Naive thymus-derived CD4-positive, alpha-beta T cell (primary cell): Measurements from ENCODE around the gene PEAR1. TPM values are rescaled to one million over a fixed set of nuclear protein-coding genes. Genes with fewer than 3 reads are reported as not detected.

ENCODE experiments used
- ATAC-seq: fragments of 150-1000 bp; cut with Tn5 transposase; 2 replicates; pipeline ENCODE4 v1.10.0; 2021; ENCODE audit warnings: mild to moderate bottlenecking, moderate library complexity
- CTCF ChIA-PET: fragments of 350-600 bp; sonication (Branson Sonifier 250); formaldehyde crosslinking; loops from one replicate; lab custom pipeline; 2021; ENCODE audit warnings: antibody characterized with exemption; lab: Charles Lee
- POLR2A ChIA-PET: fragments of 350-600 bp; sonication (Branson Sonifier 250); formaldehyde crosslinking; loops from one replicate; lab custom pipeline; 2021; ENCODE audit warnings: antibody characterized with exemption, inconsistent platforms; lab: Charles Lee
- DNase-seq, 9 donors: peaks; one replicate each; pipeline versions ENCODE4 v3.0.0 to v3.0.0-alpha.2; 2020 to 2022; ENCODE audit warnings: mixed read lengths in 1 of 9
- H3K27ac ChIP-seq: one replicate; pipeline ENCODE4 v1.7.0; 2013; ENCODE audit warnings: mild to moderate bottlenecking, low read depth, low read length, moderate library complexity
- H3K27me3 ChIP-seq, 2 donors: one replicate each; pipeline ENCODE4 v1.7.0; 2013; ENCODE audit warnings: low read length in 2 of 2, mild to moderate bottlenecking in 2 of 2, moderate library complexity in 2 of 2; ENCODE audit not compliant: control insufficient read depth in 2 of 2, insufficient read depth in 2 of 2
- H3K36me3 ChIP-seq, 3 experiments: 1 replicate in 2 of 3; 2 replicates in 1 of 3; pipeline ENCODE4 v1.7.0; 2013; ENCODE audit warnings: low read length in 3 of 3, mild to moderate bottlenecking in 3 of 3, moderate library complexity in 1 of 3; ENCODE audit not compliant: insufficient read depth in 3 of 3, control insufficient read depth in 2 of 3
- H3K4me1 ChIP-seq, 2 donors: one replicate each; pipeline ENCODE4 v1.7.0; 2013; ENCODE audit warnings: low read length in 2 of 2, mild to moderate bottlenecking in 2 of 2, moderate library complexity in 1 of 2; ENCODE audit not compliant: control insufficient read depth in 2 of 2, insufficient read depth in 2 of 2
- H3K4me3 ChIP-seq: 2 replicates; pipeline ENCODE4 v1.7.0; 2013; ENCODE audit warnings: mild to moderate bottlenecking, low read length
- H3K9me3 ChIP-seq, 3 experiments: 1 replicate in 2 of 3; 2 replicates in 1 of 3; pipeline ENCODE4 v1.7.0; 2013; ENCODE audit warnings: low read length in 3 of 3; ENCODE audit not compliant: control insufficient read depth in 2 of 3
- H3K27ac Mint-ChIP-seq, 9 donors: one replicate each; pipeline ENCODE4 v1.8.0; 2020 to 2022; ENCODE audit warnings: mixed read lengths in 9 of 9, mild to moderate bottlenecking in 8 of 9, moderate library complexity in 5 of 9, inconsistent platforms in 2 of 9
- H3K27me3 Mint-ChIP-seq, 5 donors: one replicate each; pipeline ENCODE4 v1.8.0; 2021 to 2022; ENCODE audit warnings: mixed read lengths in 5 of 5, mild to moderate bottlenecking in 1 of 5
- H3K36me3 Mint-ChIP-seq, 5 donors: one replicate each; pipeline ENCODE4 v1.8.0; 2020 to 2022; ENCODE audit warnings: mixed read lengths in 5 of 5, mild to moderate bottlenecking in 3 of 5, inconsistent platforms in 1 of 5
- H3K4me1 Mint-ChIP-seq, 7 donors: one replicate each; pipeline ENCODE4 v1.8.0; 2020 to 2022; ENCODE audit warnings: mixed read lengths in 7 of 7, mild to moderate bottlenecking in 3 of 7, inconsistent platforms in 1 of 7
- H3K4me3 Mint-ChIP-seq, 10 donors: one replicate each; pipeline ENCODE4 v1.8.0; 2020 to 2022; ENCODE audit warnings: mild to moderate bottlenecking in 10 of 10, mixed read lengths in 10 of 10, moderate library complexity in 6 of 10, inconsistent platforms in 2 of 10
- H3K9me3 Mint-ChIP-seq, 11 donors: one replicate each; pipeline ENCODE4 v1.8.0; 2020 to 2022; ENCODE audit warnings: mixed read lengths in 11 of 11, mild to moderate bottlenecking in 4 of 11, inconsistent platforms in 1 of 11, moderate library complexity in 1 of 11
- intact Hi-C, 2 donors: fragments of 100-400 bp; cut with micrococcal nuclease; formaldehyde crosslinking; loops; one replicate each; pipeline ENCODE4 v1.15.1; 2023
- polyA plus RNA-seq, 2 donors: library from polyadenylated mRNA; unstranded; fragments of 300-500 nt; fragmentation: Illumina TruSeq; gene quantifications; one replicate each; pipeline ENCODE4 v1.2.3, GENCODE V29; 2021
- total RNA-seq, 6 experiments: library from RNA in 5 of 6; stranded (reverse) in 5 of 6; gene quantifications; 1 replicate in 5 of 6; 2 replicates in 1 of 6; pipeline ENCODE4 v1.2.3 and lab custom pipeline; 2021 to 2026

Gene PEAR1
- total and polyA plus RNA-seq, 7 experiments from 2014 or later: 0.19 to 1.2 (median 0.32) TPM

DNA sequence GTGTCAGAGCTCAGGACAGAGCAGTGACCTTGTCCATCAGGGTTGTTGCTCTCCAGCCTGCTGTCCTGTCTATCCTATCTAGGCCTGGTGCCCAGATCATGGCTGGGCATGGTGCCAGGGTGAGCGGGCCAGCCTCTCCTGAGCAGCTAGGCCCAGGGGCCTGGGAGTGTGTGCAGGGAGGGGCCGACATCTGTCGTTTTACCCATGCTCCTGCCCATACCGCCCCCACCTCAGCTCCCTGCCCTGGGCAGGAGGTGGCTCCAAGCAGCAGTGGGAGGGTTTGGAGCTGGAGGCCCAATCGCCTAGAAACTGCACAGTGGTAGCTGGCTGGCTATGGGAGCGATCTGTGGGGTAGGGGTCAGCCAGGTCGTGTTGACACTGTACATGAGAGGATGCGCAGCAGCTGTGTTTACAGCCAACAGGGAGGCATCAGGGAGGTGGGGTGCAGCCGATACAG is 41.1 kb upstream of the PEAR1 start:
- POLR2A ChIA-PET: interaction anchor here (1.5 kb wide), 1 partner anchor 10 kb away, joined by 3 read pairs; no protein-coding TSS in a partner anchor

DNA sequence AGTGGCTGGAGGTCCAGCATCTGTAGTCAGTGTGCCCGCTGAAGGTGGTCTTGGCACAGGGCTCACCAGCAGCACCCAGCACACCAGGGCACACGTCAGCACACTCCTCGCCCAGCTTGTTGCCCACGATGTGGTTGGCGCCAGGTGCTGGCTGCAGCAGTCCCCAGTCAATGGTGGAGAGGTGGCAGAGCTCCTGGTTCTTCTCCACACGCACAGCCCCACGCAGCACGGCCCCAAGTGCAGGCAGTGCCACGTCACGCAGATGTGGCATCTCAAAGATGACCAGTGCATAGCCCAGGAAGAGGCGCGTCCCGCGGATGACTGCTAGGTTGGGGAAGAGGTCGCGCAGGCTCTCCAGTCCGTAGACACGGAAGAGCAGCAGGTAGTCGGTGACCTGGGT is 39.8 kb upstream of the PEAR1 start:
- Mint-ChIP-seq H3K4me3 (no peak overlapping the region), H3K9me3 (no peaks in the 10 kb centered on the region), H3K27ac (no peak overlapping the region), H3K27me3 (peaks cover 10 to 32% (median 12%) of the 10 kb centered on the region in 5 donors), H3K36me3 (no peaks in the 10 kb centered on the region), H3K4me1 (peaks cover 0 to 20% (median 9%) of the 10 kb centered on the region in 7 donors)
- H3K27ac ChIP-seq: no peak overlapping the region
- ChIA-PET CTCF (interaction anchor here (1.4 kb wide), 1 partner anchor 15 kb away, joined by 4 read pairs; no protein-coding TSS in a partner anchor), POLR2A (interaction anchor here (1.5 kb wide), 1 partner anchor 8 kb away, joined by 3 read pairs; no protein-coding TSS in a partner anchor)
- no peak for ATAC-seq
- H3K4me1 ChIP-seq: no peaks in the 10 kb centered on the region
- no peak overlapping the region for H3K4me3 ChIP-seq
- intact Hi-C loops: no loop called here
- no peaks in the 10 kb centered on the region for H3K36me3 ChIP-seq
- DNase-seq: no peak
- no peaks in the 10 kb centered on the region for H3K9me3 ChIP-seq
- no peaks in the 10 kb centered on the region for H3K27me3 ChIP-seq

More for the DNA sequence above, 41.1 kb upstream of the PEAR1 start:
- Histone ChIP-seq H3K9me3 (no peaks in the 10 kb centered on the region), H3K27me3 (no peaks in the 10 kb centered on the region), H3K4me1 (peaks cover 0 to 7% of the 10 kb centered on the region in 2 donors), H3K36me3 (no peaks in the 10 kb centered on the region), H3K4me3 (no peak overlapping the region), H3K27ac (no peak overlapping the region)
- Mint-ChIP-seq H3K4me1 (peaks cover 7 to 21% (median 15%) of the 10 kb centered on the region in 7 donors), H3K27ac (no peak overlapping the region), H3K27me3 (peaks cover 0 to 26% (median 7%) of the 10 kb centered on the region in 5 donors), H3K9me3 (no peaks in the 10 kb centered on the region), H3K4me3 (no peak overlapping the region), H3K36me3 (no peaks in the 10 kb centered on the region)
- intact Hi-C loops: no loop called here
- DNase-seq: no peak
- CTCF ChIA-PET: interaction anchor here (0.9 to 1.3 kb wide), 3 partner anchors 14 to 163 kb away, joined by 3 read pairs; no protein-coding TSS in a partner anchor
- no peak for ATAC-seq

DNA sequence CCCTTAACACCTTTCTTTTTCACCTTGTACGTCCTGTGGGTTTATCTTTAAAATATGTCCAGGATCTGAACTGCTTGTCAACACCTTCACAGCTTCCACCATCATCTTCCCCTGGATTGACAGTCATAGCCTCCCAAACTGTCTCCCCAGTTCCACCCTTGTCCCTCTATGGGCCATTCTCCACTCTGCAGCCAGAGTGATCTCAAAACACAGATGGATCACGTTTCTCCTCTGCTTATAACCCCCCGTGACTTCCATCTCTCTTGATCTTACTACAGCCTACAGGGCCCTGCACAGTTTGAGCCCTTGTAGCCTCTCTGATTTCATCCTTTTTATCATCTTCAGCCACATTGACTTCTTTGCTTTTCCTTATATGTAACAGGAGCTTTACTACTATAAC is 38.9 kb upstream of the PEAR1 start:
- Mint-ChIP-seq H3K4me1 (peaks cover 1 to 18% (median 8%) of the 10 kb centered on the region in 7 donors), H3K27me3 (peaks cover 12 to 36% (median 13%) of the 10 kb centered on the region in 5 donors), H3K27ac (no peak overlapping the region), H3K4me3 (no peak overlapping the region), H3K9me3 (no peaks in the 10 kb centered on the region), H3K36me3 (no peaks in the 10 kb centered on the region)
- ATAC-seq: no peak
- H3K27ac ChIP-seq: no peak overlapping the region
- no peaks in the 10 kb centered on the region for H3K9me3 ChIP-seq
- H3K36me3 ChIP-seq: no peaks in the 10 kb centered on the region
- CTCF ChIA-PET: interaction anchor here (1.0 to 1.4 kb wide), 2 partner anchors 15 to 41 kb away, joined by 3 to 4 read pairs; no protein-coding TSS in a partner anchor
- peaks cover 0 to 4% of the 10 kb centered on the region in 2 donors for H3K27me3 ChIP-seq
- intact Hi-C loops: no loop called here
- H3K4me1 ChIP-seq: peaks cover 0 to 4% of the 10 kb centered on the region in 2 donors
- no peak for DNase-seq
- POLR2A ChIA-PET: no interaction called here
- no peak overlapping the region for H3K4me3 ChIP-seq

GRCh38 chr1:156856282-156856785 is 37.2 kb upstream of the PEAR1 start:
- Histone ChIP-seq H3K4me1 (peaks cover 5 to 20% of the 10 kb centered on the region in 2 donors), H3K27me3 (peaks cover 3 to 10% of the 10 kb centered on the region in 2 donors), H3K9me3 (no peaks in the 10 kb centered on the region), H3K27ac (no peak overlapping the region), H3K36me3 (no peaks in the 10 kb centered on the region), H3K4me3 (no peak overlapping the region)
- CTCF ChIA-PET: interaction anchor here (0.5 to 1.1 kb wide), 3 partner anchors 8 to 18 kb away, joined by 3 to 4 read pairs (median 3); no protein-coding TSS in a partner anchor
- intact Hi-C loops: no loop called here
- Mint-ChIP-seq H3K4me1 (peaks cover 9 to 25% (median 17%) of the 10 kb centered on the region in 7 donors), H3K9me3 (no peaks in the 10 kb centered on the region), H3K36me3 (no peaks in the 10 kb centered on the region), H3K27me3 (peaks cover 18 to 41% (median 20%) of the 10 kb centered on the region in 5 donors), H3K27ac (no peak overlapping the region), H3K4me3 (no peak overlapping the region)
- ATAC-seq (no peak), DNase-seq (no peak)
- POLR2A ChIA-PET: interaction anchor here (0.7 kb wide), 1 partner anchor 23 kb away, joined by 4 read pairs; no protein-coding TSS in a partner anchor

DNA sequence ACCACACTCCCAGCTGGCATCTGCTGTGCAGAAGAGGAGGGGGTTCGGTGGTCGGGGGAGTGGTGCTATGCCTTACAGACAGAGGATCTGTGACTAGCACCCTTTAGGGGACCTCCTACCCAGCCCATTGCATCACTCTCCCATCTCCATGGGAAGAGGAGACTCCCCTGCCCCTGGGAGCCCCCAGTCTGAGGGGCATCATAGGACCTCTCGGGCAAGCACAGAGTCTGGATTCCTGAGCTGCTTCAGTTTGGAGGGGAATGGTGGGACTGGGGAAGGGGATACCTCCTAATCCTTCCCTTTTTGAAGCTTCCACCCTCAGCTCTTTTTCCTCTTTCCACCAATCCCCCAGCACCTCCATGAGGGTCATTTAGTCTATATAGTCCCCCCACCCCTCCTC is 36.0 kb upstream of the PEAR1 start:
- ATAC-seq: no peak
- Histone ChIP-seq H3K27ac (no peak overlapping the region), H3K4me3 (no peak overlapping the region), H3K27me3 (peaks cover 12 to 21% of the 10 kb centered on the region in 2 donors), H3K36me3 (no peaks in the 10 kb centered on the region), H3K4me1 (peaks cover 5 to 20% of the 10 kb centered on the region in 2 donors), H3K9me3 (no peaks in the 10 kb centered on the region)
- no peak for DNase-seq
- ChIA-PET CTCF (interaction anchor here (0.8 to 5.7 kb wide), 5 partner anchors 20 to 168 kb away, joined by 3 to 73 read pairs (median 4); no protein-coding TSS in a partner anchor), POLR2A (interaction anchor here (1.4 kb wide), 2 partner anchors 9 to 130 kb away, joined by 6 to 8 read pairs; partner anchors contain the start of gene METTL25B)
- Mint-ChIP-seq H3K4me1 (peaks cover 10 to 37% (median 17%) of the 10 kb centered on the region in 7 donors), H3K27me3 (peaks cover 28 to 49% (median 31%) of the 10 kb centered on the region in 5 donors), H3K4me3 (no peak overlapping the region), H3K27ac (no peak overlapping the region), H3K36me3 (no peaks in the 10 kb centered on the region), H3K9me3 (no peaks in the 10 kb centered on the region)
- intact Hi-C loops: no loop called here

DNA sequence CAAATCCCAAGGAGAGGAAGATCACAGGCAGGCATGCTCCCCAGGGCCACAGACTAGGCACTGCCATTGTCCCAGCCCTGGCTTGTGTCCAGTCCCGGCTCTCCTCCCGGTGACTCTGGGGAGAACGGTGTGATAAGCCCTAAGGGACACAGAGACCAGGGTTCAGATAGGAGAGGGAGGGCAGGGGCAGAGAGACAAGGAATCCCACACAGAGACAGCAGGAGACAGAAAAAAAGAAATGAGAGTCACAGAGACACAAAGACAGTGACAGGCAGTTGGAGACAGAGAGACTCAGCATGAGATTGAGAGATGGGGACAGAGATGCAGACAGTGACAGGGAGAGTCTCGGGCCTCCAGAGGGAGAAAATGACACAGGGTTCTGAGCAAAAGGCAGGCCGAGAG is 35.0 kb upstream of the PEAR1 start:
- no peaks in the 10 kb centered on the region for H3K9me3 ChIP-seq
- intact Hi-C loops: no loop called here
- no peak overlapping the region for H3K27ac ChIP-seq
- peaks cover 12 to 30% of the 10 kb centered on the region in 2 donors for H3K27me3 ChIP-seq
- CTCF ChIA-PET: interaction anchor here (1.1 to 5.7 kb wide), 6 partner anchors 21 to 169 kb away, joined by 4 to 73 read pairs (median 24); partner anchors contain the start of genes ISG20L2, METTL25B and SH2D2A
- no peak for DNase-seq
- Mint-ChIP-seq H3K27ac (peak overlapping the region in 1 of 9 donors; percentile 83), H3K9me3 (no peaks in the 10 kb centered on the region), H3K27me3 (peaks cover 36 to 49% (median 40%) of the 10 kb centered on the region in 5 donors), H3K36me3 (peaks cover 0 to 5% (median 0%) of the 10 kb centered on the region in 5 donors), H3K4me1 (peaks cover 17 to 48% (median 23%) of the 10 kb centered on the region in 7 donors), H3K4me3 (peak overlapping the region in 8 of 10 donors; percentile 5 to 81 (median 66))
- H3K4me3 ChIP-seq: no peak overlapping the region
- no peaks in the 10 kb centered on the region for H3K36me3 ChIP-seq
- POLR2A ChIA-PET: interaction anchor here (0.6 to 1.4 kb wide), 3 partner anchors 10 to 131 kb away, joined by 3 to 8 read pairs (median 6); partner anchors contain the start of gene METTL25B
- peaks cover 5 to 20% of the 10 kb centered on the region in 2 donors for H3K4me1 ChIP-seq
- ATAC-seq: no peak
